Brain microvascular endothelial cell (primary cell): ENCODE results near the gene NUP153.

Experiments used
- DNase-seq: peaks from one replicate; pipeline ENCODE4 v3.0.0-alpha.2; 2020
- H3K27ac ChIP-seq: fragments of 250-450 bp; sonication (Bioruptor Pico); 2 replicates; pipeline ENCODE4 v1.5.1; 2020; ENCODE audit warnings: mild to moderate bottlenecking, moderate library complexity
- H3K27me3 ChIP-seq: fragments of 250-450 bp; sonication (Bioruptor Pico); replicated peaks from 2 replicates; pipeline ENCODE4 v1.5.1; 2020; ENCODE audit warnings: mild to moderate bottlenecking
- H3K36me3 ChIP-seq: fragments of 250-450 bp; sonication (Bioruptor Pico); replicated peaks from 2 replicates; pipeline ENCODE4 v1.5.1; 2020; ENCODE audit warnings: mild to moderate bottlenecking
- H3K4me3 ChIP-seq: 2 replicates; pipeline ENCODE4 v1.5.1; 2011; ENCODE audit warnings: low read depth, mild to moderate bottlenecking, control low read depth, low read length, moderate library complexity
- in situ Hi-C: cut with HindIII; loops from 2 replicates; pipeline ENCODE4 v1.10.0; 2017; ENCODE audit warnings: low sequenced_read_pairs, low pct_ligation_motif_present
- TF ChIP-seq, protein P1 (sequence below): IDR thresholded peaks from 2 replicates; pipeline ENCODE4 v1.5.1; 2011; ENCODE audit warnings: low read depth, mild to moderate bottlenecking, moderate library complexity, low read length, control low read depth, inconsistent platforms; ENCODE audit errors: missing control alignments

The NUP153 gene

DNA sequence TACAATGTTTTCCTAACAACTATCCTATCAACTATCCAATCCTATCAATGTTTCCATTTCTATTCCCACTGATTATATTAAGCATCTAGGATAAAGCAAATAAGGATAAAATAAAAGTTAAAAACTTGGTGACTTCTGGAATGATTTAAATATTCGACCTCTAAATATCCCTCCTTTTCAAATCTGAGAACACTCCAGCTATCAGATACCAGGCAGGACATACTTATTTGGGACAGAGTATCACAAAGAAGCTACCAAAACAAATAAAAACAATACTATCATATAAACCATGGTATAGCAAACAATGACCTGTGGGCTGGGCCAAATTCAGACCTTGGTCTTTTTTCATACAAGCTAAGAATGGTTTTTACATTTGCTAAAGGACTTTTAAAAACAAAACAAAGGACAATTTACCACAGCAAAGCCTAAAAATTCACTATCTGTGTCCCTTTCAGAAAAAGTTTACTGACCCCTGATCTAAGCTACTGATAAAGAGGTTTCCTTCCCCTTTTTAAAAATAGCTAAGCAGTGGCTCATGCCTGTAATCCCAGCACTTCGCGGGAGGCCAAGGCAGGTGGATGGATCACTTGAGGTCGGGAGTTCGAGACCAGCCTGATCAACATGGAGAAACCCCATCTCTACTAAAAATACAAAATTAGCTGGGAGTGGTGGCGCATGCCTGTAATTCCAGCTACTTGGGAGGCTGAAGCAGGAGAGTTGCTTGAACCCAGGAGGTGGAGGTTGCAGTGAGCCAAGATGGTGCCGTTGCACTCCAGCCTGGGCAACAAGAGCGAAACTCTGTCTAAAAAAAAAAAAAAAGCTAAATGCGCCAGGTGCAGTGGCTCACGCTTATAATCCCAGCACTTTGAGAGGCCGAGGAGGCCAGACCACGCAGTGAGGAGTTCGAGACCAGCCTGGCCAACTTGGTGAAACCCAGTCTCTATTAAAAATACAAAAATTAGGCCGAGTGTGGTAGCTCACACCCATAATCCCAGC, 6.0 kb downstream of the NUP153 start:
- Histone ChIP-seq H3K4me3 (no peak overlapping the region), H3K27me3 (no peaks in the 10 kb centered on the region), H3K27ac (no peak overlapping the region), H3K36me3 (no peaks in the 10 kb centered on the region)
- TF ChIP-seq, protein P1, sequence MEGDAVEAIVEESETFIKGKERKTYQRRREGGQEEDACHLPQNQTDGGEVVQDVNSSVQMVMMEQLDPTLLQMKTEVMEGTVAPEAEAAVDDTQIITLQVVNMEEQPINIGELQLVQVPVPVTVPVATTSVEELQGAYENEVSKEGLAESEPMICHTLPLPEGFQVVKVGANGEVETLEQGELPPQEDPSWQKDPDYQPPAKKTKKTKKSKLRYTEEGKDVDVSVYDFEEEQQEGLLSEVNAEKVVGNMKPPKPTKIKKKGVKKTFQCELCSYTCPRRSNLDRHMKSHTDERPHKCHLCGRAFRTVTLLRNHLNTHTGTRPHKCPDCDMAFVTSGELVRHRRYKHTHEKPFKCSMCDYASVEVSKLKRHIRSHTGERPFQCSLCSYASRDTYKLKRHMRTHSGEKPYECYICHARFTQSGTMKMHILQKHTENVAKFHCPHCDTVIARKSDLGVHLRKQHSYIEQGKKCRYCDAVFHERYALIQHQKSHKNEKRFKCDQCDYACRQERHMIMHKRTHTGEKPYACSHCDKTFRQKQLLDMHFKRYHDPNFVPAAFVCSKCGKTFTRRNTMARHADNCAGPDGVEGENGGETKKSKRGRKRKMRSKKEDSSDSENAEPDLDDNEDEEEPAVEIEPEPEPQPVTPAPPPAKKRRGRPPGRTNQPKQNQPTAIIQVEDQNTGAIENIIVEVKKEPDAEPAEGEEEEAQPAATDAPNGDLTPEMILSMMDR, result no peak
- DNase-seq, result no peak
- in situ Hi-C loops, result no loop called here

DNA sequence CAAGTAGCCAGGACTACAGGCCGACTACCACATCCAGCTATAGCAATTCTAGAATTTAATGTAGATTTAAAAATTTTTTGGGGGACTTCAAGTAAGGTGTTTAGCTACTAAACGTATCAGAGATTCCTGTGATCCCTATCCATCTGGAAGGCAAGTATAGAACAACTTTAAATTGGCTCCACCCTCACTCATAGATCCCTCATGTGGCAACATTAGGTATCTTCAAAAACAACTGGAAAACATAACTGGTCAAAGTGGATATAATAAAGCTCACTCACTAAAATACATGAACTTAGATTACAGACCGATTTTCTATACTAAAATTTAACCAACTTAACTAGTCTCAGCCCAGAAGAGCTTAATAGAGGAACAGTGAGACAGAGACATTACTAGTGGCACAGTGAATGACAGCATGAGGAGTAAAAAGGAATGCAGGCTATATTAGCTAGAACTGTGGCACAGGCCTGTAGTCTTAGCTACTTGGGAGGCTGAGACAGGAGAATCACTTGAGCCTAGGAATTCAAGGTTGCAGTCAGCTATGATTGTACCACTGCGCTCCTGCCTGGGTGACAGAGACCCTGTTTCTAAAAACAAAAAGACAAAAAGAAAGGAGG, 14.7 kb downstream of the NUP153 start:
- H3K27me3 ChIP-seq, result no peaks in the 10 kb centered on the region
- no peak overlapping the region for H3K27ac ChIP-seq
- TF ChIP-seq, protein P1, result no peak
- in situ Hi-C loops, result no loop called here
- peaks cover 6% of the 10 kb centered on the region for H3K36me3 ChIP-seq
- H3K4me3 ChIP-seq, result no peak overlapping the region
- no peak for DNase-seq

DNA sequence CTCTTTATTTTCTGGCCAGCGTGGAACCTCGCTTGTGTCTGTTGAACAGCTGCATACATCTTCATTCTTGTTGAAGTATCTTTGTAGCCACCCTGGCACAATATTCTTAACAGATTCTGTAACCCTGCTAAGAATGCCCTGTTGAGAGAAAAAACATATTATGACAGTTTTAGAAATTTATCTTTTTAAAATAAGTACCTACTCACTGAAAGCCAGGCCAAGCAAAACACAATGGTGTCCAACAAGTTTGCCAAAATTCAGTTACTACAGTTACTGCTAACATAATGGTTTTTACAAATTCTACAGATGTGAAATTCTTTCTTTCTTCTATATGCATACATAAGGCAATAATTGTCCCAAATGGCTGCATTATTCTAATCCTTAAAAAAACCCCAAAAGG, 18.2 kb downstream of the NUP153 start:
- no peak overlapping the region for H3K27ac ChIP-seq
- TF ChIP-seq, protein P1, result no peak
- DNase-seq, result no peak
- peaks cover 9% of the 10 kb centered on the region for H3K36me3 ChIP-seq
- in situ Hi-C loops, result no loop called here
- H3K4me3 ChIP-seq, result no peak overlapping the region
- H3K27me3 ChIP-seq, result no peaks in the 10 kb centered on the region

DNA sequence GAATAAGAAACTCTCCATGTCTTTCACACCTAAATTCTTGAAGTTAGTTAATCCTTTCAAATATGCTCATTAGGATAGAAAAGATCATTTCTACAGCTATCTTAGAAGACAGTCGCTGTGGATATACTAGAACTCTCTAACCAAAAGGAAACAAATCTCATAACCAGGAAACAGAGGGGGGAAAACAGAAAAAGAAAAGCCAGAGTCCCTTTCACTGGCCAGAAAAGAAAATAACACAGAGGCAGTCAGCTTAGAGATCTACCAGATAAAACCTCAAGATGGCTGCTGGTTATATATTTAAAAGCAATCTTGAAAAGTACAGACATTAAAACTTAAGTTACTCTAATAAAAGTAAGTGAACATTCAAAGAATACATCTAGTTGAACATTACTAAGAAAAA, 19.6 kb downstream of the NUP153 start:
- in situ Hi-C loops, result no loop called here
- TF ChIP-seq, protein P1, result no peak
- peaks cover 9% of the 10 kb centered on the region for H3K36me3 ChIP-seq
- DNase-seq, result no peak
- no peak overlapping the region for H3K27ac ChIP-seq
- no peaks in the 10 kb centered on the region for H3K27me3 ChIP-seq
- H3K4me3 ChIP-seq, result no peak overlapping the region

DNA sequence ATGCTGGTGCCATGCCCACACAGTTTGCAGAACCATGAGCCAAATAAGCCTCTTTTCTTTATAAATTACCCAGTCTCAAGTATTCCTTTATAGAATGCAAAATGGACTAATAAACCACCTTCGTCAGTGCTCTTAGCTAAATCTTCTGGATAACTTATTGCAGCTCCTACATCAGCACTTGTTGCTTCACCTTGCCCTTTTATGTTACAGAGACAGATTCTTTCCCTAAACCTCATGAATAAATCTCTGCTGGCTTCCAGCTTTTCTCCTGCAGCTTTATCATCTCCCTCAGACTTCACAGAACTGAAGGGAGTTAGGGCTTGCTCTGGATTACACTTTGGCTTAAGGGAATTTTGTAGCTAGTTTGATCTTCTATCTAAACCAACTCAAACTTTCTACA, 22.6 kb downstream of the NUP153 start:
- in situ Hi-C loops, result no loop called here

More for the DNA sequence above, 22.6 kb downstream of the NUP153 start:
- DNase-seq, result no peak
- no peak overlapping the region for H3K4me3 ChIP-seq
- H3K27ac ChIP-seq, result no peak overlapping the region
- peaks cover 9% of the 10 kb centered on the region for H3K36me3 ChIP-seq
- no peaks in the 10 kb centered on the region for H3K27me3 ChIP-seq
- TF ChIP-seq, protein P1, result no peak
